ENCODE results near the gene ARSD.
"Not testable (repeated sequence)": the region's sequence is repeated elsewhere in the genome, so short reads cannot be mapped to it uniquely, and the experiment has no call there.

ARSD gene

GRCh38 chrX:2892816-2893215, 36.3 kb downstream of the ARSD start:
- no peak for DNase-seq (ENCODE audit: low spot score)

- not testable (repeated sequence) for DNase-seq (ENCODE audit: low spot score)
Measured at GRCh38 chrX:2890536-2891460, 38.3 kb downstream of the ARSD start.

GRCh38 chrX:2889706-2890490, 39.2 kb downstream of the ARSD start:
- not testable (repeated sequence) for DNase-seq (ENCODE audit: low spot score)

- DNase-seq (ENCODE audit: low spot score), result no peak
Measured at GRCh38 chrX:2889045-2889605, 40.0 kb downstream of the ARSD start.

GRCh38 chrX:2888309-2888708, 40.8 kb downstream of the ARSD start:
- DNase-seq (ENCODE audit: low spot score), result no peak

- no peak for DNase-seq (ENCODE audit: low spot score)
Measured at GRCh38 chrX:2883770-2884169, 45.4 kb downstream of the ARSD start.

GRCh38 chrX:2879670-2880069, 49.5 kb downstream of the ARSD start:
- no peak for DNase-seq (ENCODE audit: low spot score)

- no peak for DNase-seq (ENCODE audit: low spot score)
Measured at GRCh38 chrX:2878563-2878962, 50.6 kb downstream of the ARSD start.

GRCh38 chrX:2875798-2876399, 53.2 kb downstream of the ARSD start:
- no peak for DNase-seq (ENCODE audit: low spot score)

- no peak for DNase-seq (ENCODE audit: low spot score)
Measured at GRCh38 chrX:2875136-2875481, 54.0 kb downstream of the ARSD start.

GRCh38 chrX:2874222-2875135, 54.7 kb downstream of the ARSD start:
- no peak for DNase-seq (ENCODE audit: low spot score)

- DNase-seq (ENCODE audit: low spot score), result no peak
Measured at GRCh38 chrX:2872671-2873277, 56.4 kb downstream of the ARSD start.

- DNase-seq (ENCODE audit: low spot score), result no peak
Measured at GRCh38 chrX:2871831-2872230, 57.3 kb downstream of the ARSD start.

GRCh38 chrX:2870650-2871049, 58.5 kb downstream of the ARSD start:
- DNase-seq (ENCODE audit: low spot score), result no peak

- no peak for DNase-seq (ENCODE audit: low spot score)
Measured at GRCh38 chrX:2867206-2867605, 61.9 kb downstream of the ARSD start.

- no peak for DNase-seq (ENCODE audit: low spot score)
Measured at GRCh38 chrX:2863646-2864045, 65.5 kb downstream of the ARSD start.

- DNase-seq (ENCODE audit: low spot score), result no peak
Measured at GRCh38 chrX:2862404-2862803, 66.7 kb downstream of the ARSD start.

- no peak for DNase-seq (ENCODE audit: low spot score)
Measured at GRCh38 chrX:2859197-2859797, 69.8 kb downstream of the ARSD start.

GRCh38 chrX:2857566-2857965, 71.6 kb downstream of the ARSD start:
- no peak for DNase-seq (ENCODE audit: low spot score)

GRCh38 chrX:2855761-2856160, 73.4 kb downstream of the ARSD start:
- DNase-seq (ENCODE audit: low spot score), result no peak

- no peak for DNase-seq (ENCODE audit: low spot score)
Measured at GRCh38 chrX:2854918-2855317, 74.2 kb downstream of the ARSD start.
